ENCODE data around the gene C1GALT1.

Gene C1GALT1

DNA sequence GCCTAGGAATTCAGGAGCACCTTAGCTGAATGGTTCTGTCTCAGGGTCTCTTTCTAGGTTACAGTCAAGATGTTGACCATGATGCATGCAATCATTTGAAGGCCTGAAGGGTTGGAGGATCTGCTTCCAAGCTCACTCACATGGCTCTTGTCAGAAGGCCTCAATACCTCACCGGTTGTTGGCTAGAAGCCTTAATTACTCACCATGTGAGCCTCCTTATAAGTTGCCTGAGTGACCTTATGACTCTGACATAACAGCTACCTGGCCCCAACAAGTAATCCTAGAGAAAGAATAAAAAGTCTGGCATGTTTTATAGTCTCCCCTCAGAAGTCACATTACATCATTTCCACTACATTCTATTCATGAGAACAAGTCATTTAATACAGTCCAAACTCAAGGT lies 3.4 kb upstream of the C1GALT1 start:
- H3K4me3 ChIP-seq (ENCODE audit: control insufficient read depth, low read depth, low read length): no peak overlapping the region
- peak; percentile 50 for DNase-seq (ENCODE audit: low read depth)
- TF ChIP-seq, protein P1, sequence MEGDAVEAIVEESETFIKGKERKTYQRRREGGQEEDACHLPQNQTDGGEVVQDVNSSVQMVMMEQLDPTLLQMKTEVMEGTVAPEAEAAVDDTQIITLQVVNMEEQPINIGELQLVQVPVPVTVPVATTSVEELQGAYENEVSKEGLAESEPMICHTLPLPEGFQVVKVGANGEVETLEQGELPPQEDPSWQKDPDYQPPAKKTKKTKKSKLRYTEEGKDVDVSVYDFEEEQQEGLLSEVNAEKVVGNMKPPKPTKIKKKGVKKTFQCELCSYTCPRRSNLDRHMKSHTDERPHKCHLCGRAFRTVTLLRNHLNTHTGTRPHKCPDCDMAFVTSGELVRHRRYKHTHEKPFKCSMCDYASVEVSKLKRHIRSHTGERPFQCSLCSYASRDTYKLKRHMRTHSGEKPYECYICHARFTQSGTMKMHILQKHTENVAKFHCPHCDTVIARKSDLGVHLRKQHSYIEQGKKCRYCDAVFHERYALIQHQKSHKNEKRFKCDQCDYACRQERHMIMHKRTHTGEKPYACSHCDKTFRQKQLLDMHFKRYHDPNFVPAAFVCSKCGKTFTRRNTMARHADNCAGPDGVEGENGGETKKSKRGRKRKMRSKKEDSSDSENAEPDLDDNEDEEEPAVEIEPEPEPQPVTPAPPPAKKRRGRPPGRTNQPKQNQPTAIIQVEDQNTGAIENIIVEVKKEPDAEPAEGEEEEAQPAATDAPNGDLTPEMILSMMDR (conservative IDR thresholded peaks at IDR 0.05; ENCODE audit: control insufficient read depth, insufficient read depth, low read depth, low read length): no peak

DNA sequence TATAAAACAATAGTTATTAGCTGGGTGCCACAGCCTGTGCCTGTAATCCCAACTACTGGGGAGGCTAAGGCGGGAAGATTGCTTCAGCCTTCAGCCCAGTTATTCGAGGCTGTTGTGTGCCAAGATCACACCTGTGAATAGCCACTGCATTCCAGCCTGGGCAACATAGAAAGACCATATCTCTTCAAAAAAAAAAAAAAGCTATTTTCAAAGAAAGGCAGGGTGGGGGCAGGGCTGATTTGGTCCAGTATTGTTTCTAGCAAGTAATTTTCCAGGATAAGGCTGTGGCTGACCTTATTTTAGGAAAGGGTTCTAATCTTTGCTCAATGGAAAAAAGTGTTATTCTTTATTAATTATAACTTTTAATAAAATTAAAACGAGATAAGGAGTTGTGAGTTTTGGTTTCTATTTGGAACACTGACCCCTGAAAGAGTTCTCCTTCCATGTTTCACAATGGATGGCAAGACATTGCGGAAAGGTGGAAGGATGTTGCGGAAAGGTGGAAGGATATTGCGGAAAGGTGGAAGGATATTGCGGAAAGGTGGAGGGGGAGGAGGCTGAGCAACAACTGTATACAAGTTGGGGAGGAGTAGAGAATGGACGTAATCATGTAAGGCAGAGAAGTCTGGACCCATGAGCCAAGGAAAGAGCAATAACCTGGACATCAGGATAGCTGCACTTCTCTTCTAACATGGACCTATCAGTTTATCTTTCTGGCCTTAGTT lies 1.5 kb upstream of the C1GALT1 start:
- no peak for DNase-seq (ENCODE audit: low read depth)
- H3K4me3 ChIP-seq (ENCODE audit: control insufficient read depth, low read depth, low read length): no peak overlapping the region

DNA sequence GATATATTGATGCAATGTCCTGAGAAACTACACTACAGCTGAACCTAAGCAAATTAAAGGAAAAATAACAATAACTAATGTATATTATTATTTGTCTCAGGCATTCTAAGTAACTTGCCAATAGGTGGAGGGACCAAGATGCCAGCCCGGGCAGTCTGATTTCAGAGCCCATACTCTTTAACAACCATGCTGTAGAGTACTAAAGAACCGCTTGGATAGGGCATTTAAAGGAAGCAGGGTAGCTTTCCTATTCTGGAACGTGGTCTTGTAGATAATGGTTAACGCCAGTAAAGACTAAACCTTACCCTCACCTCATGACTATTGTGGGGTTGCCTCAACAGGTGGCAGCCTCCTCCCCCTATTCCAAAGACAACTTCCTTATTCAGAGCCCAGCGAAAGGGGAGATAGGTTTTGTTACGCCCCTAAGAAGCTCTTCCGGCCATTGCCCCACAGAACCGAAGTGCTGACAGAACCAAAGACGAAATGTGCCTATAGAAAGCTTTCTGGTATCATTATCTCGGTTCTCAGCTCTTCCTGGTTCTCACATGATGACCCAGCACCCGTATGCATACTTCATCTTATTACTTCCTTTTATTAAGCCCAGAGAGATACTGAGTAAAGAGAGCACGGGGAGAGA lies 707 bp upstream of the C1GALT1 start:
- DNase-seq (ENCODE audit: low read depth): peak; percentile 36
- peak overlapping the region; percentile 54 for H3K4me3 ChIP-seq (ENCODE audit: control insufficient read depth, low read depth, low read length)
- TF ChIP-seq, protein P1 (conservative IDR thresholded peaks at IDR 0.05; ENCODE audit: control insufficient read depth, insufficient read depth, low read depth, low read length): no peak

More for the DNA sequence above, 1.5 kb upstream of the C1GALT1 start:
- TF ChIP-seq, protein P1 (conservative IDR thresholded peaks at IDR 0.05; ENCODE audit: control insufficient read depth, insufficient read depth, low read depth, low read length): no peak

DNA sequence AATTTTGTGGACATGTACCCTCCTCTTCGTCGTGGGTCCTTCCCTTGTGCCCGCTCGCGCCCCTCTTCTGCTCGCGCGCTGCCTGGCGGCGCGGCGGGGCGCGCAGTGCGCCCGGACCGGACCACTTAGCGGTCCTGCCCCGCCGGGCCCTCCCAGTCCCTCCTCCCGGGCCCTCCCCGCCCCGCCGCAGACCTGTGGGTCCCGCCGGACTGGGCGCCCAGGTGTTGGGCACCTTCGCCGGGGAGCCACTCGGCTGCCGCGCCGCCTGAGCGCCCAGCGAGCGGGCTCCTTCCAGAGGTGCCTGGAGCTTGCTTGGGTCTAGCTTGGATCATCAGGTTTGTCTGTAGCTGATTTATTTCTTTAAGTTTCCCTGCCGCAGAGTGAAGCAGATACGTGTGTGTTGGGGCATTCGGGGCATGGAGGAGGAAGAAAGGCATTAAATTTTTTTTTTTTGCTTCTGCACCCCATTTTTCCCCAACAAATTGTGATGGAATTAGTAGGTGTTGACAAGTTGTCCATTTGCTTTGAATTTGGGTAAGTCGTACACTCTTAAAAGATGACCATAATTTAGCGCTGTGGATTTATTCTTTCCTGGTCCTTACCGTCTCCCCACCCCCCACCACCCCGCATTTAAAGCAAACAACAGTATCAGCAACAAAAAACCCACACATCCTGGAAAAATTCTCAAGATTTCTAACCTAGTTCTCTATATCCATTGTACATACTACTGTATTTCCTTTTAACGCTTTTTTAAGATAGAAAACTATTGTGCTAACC lies 905 bp downstream of the C1GALT1 start:
- H3K4me3 ChIP-seq (ENCODE audit: control insufficient read depth, low read depth, low read length): peak overlapping the region; percentile 85
- peak; percentile 19 for DNase-seq (ENCODE audit: low read depth)
- TF ChIP-seq, protein P1 (conservative IDR thresholded peaks at IDR 0.05; ENCODE audit: control insufficient read depth, insufficient read depth, low read depth, low read length): no peak

DNA sequence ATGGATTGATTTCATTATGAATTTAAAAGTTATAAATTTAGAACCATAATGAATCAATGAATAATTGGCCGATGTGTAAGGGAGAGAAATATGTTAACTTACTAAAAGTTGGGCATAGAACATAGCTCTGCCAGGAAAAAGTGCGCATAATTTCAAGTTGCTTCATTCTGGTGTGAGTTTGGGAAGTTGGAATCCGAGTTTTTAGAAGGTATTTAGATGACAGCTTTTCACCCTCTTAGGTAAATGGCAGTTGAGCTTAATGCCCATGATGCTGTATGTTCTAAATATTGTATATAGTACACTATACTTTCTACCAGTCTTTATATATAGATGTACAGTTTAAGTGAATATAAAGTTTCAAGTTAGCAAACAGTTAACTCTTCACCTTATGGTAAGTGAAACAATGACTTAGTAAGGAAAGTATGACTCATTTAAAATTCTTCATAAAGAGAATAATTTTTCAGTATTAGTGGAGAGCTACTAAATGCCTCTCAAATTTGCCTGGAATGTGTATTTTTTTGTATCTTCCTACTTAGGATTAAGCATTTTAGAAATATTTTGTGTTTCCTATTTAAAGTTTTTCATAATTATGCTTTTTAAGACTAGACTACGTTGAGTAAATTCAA lies 1.6 kb downstream of the C1GALT1 start:
- no peak for DNase-seq (ENCODE audit: low read depth)
- TF ChIP-seq, protein P1 (conservative IDR thresholded peaks at IDR 0.05; ENCODE audit: control insufficient read depth, insufficient read depth, low read depth, low read length): no peak
- peak overlapping the region; percentile 85 for H3K4me3 ChIP-seq (ENCODE audit: control insufficient read depth, low read depth, low read length)

DNA sequence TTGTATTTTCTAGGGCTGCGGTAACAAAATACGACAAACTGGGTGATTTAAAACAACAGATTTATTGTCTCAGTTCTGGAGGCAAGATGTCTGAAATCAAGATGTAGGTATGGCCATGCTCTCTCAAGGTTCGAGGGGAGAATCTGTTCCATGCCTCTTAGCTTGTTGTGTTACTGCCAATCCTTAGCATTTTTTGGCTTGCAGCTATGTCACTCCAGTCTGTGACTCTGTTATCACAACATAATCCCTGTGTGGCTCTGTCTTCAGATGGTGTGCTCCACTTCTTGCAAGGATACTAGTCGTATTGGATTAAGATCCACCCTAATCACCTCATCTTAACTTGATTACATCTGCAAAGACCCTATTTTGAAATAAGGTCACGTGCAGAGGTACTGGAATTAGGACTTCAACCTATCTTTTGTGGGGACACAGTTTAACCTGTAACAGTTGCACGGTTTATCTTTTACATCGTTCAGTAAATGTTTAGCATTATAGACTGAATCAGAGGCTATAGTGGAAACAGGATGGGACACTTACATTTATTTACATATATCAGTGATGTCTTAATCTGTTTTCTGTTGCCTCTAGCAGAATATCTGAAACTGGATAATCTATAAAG lies 3.1 kb downstream of the C1GALT1 start:
- no peak for DNase-seq (ENCODE audit: low read depth)
- no peak overlapping the region for H3K4me3 ChIP-seq (ENCODE audit: control insufficient read depth, low read depth, low read length)
- TF ChIP-seq, protein P1 (conservative IDR thresholded peaks at IDR 0.05; ENCODE audit: control insufficient read depth, insufficient read depth, low read depth, low read length): no peak
